Right atrium auricular region (tissue), 2 donors: ENCODE measurements around the gene PPFIA4. TPM values are rescaled to one million over a fixed set of nuclear protein-coding genes. Genes with fewer than 3 reads are reported as not detected.
A peak's percentile ranks its signal among the peaks of the same experiment; 100 is the strongest.

Experiments
- DNase-seq: peaks from one replicate; pipeline ENCODE4 v3.0.0-alpha.2; 2019; ENCODE audit warnings: low spot score
- H3K27ac ChIP-seq, 2 donors: fragments of 200-600 bp; sonication (generic); 1 replicate in 1 of 2; 2 replicates in 1 of 2; pipeline ENCODE4 v1.5.1; 2016 to 2019
- H3K27me3 ChIP-seq, 2 donors: fragments of 200-600 bp; sonication (generic); one replicate each; pipeline versions ENCODE4 v1.5.1 to v1.6.0; 2017 to 2019
- H3K36me3 ChIP-seq: fragments of 200-600 bp; sonication (generic); one replicate; pipeline ENCODE4 v1.5.1; 2016
- H3K4me1 ChIP-seq, 2 donors: fragments of 200-600 bp; sonication (generic); one replicate each; pipeline versions ENCODE4 v1.5.1 to v1.6.0; 2017 to 2019
- H3K4me3 ChIP-seq, 2 donors: fragments of 200-600 bp; sonication (generic); 1 replicate in 1 of 2; 2 replicates in 1 of 2; pipeline ENCODE4 v1.5.1; 2017 to 2019; ENCODE audit warnings: mild to moderate bottlenecking in 1 of 2, moderate library complexity in 1 of 2
- H3K9me3 ChIP-seq, 2 donors: fragments of 200-600 bp; sonication (generic); one replicate each; pipeline ENCODE4 v1.5.1; 2019
- CTCF ChIP-seq, 2 donors: fragments of 200-600 bp; sonication (generic); IDR thresholded peaks; one replicate each; pipeline ENCODE4 v1.5.1; 2019; ENCODE audit warnings: antibody characterized with exemption in 2 of 2
- total RNA-seq, 2 donors: library from RNA; depleted of rRNA; stranded (reverse); fragments of >200 nt; gene quantifications; one replicate each; pipeline ENCODE4 v1.1.0, GENCODE V29; 2016

PPFIA4 gene
- total RNA-seq, 2 donors from 2014 or later = 16.3 to 19.2 TPM

GRCh38 chr1:203089651-203090045 is 63.4 kb downstream of the PPFIA4 start:
- H3K36me3 ChIP-seq = no peaks in the 10 kb centered on the region
- TF ChIP-seq CTCF (IDR thresholded peaks at IDR 0.05) = no peak
- no peaks in the 10 kb centered on the region for H3K27me3 ChIP-seq
- H3K4me1 ChIP-seq = no peaks in the 10 kb centered on the region
- no peak overlapping the region for H3K27ac ChIP-seq
- peaks cover 0 to 9% of the 10 kb centered on the region in 2 donors for H3K9me3 ChIP-seq
- peak; percentile 34 for DNase-seq
- H3K4me3 ChIP-seq = no peak overlapping the region

DNA sequence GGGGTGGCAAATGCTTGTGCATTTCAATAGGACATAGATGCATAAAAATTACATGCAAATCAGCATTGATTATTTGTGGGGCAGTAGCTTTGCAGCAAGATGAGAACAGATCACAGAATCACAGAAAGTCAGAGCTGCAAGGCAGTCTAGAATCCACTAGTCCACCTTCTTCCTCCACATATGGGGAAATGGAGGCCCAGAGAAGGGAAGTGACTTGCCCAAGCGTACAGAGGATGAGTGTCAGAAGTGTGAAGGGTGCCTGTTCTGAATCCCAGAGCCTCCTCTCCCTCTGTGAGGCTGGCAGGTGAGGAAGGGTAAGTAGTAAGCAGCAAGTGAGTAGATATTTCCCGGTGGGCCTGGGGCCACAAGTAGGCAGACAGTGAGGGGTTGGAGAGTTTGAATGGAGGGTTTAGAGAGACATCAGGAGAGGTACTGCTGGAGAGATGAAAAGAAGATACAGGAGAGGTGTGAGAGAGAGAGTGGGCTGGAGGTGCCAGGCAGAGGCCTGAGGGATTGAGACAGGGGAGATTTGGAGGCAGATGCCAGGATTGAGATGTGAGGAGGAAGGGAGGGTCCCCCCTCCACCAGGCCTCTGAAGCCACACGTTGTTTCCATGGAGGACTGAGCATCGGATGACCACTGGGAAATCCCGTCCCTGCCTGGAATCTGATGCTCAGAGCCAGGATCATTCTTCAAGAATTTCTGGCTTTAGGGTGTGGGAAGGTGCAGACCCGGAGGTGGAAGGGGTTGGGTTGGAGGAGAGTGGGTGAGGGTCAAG is 64.3 kb downstream of the PPFIA4 start:
- H3K36me3 ChIP-seq = no peaks in the 10 kb centered on the region
- DNase-seq = no peak
- no peak for TF ChIP-seq CTCF (IDR thresholded peaks at IDR 0.05)

DNA sequence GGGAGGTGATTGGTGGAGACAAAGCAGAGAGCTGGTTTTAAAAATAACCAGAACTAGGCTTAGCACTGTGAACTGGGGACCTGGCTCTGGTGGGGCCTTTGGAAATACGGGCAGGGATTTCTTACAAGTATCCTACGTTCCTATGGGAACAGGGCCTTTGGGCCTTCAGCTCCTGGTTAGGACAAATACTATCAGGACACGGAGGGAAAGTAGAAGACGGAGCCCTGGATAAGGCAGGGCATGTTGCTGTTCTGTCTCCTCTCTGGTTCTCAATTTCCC is 64.8 kb downstream of the PPFIA4 start:
- no peaks in the 10 kb centered on the region for H3K36me3 ChIP-seq
- no peak for DNase-seq
- no peak overlapping the region for H3K27ac ChIP-seq
- H3K4me3 ChIP-seq = no peak overlapping the region
- no peaks in the 10 kb centered on the region for H3K27me3 ChIP-seq
- no peaks in the 10 kb centered on the region for H3K4me1 ChIP-seq
- peaks cover 0 to 18% of the 10 kb centered on the region in 2 donors for H3K9me3 ChIP-seq
- TF ChIP-seq CTCF (IDR thresholded peaks at IDR 0.05) = no peak

More for the DNA sequence above, 64.3 kb downstream of the PPFIA4 start:
- no peaks in the 10 kb centered on the region for H3K27me3 ChIP-seq
- no peak overlapping the region for H3K4me3 ChIP-seq
- no peak overlapping the region for H3K27ac ChIP-seq
- H3K4me1 ChIP-seq = no peaks in the 10 kb centered on the region
- H3K9me3 ChIP-seq = peaks cover 0 to 17% of the 10 kb centered on the region in 2 donors

- Histone ChIP-seq H3K27me3 (no peaks in the 10 kb centered on the region), H3K4me1 (no peaks in the 10 kb centered on the region), H3K27ac (no peak overlapping the region), H3K9me3 (peaks cover 0 to 18% of the 10 kb centered on the region in 2 donors), H3K4me3 (no peak overlapping the region), H3K36me3 (no peaks in the 10 kb centered on the region)
- no peak for DNase-seq
- no peak for TF ChIP-seq CTCF (IDR thresholded peaks at IDR 0.05)
Measured at GRCh38 chr1:203091761-203092330, 65.6 kb downstream of the PPFIA4 start.

- Histone ChIP-seq H3K4me1 (no peaks in the 10 kb centered on the region), H3K9me3 (peaks cover 0 to 18% of the 10 kb centered on the region in 2 donors), H3K27ac (no peak overlapping the region), H3K36me3 (no peaks in the 10 kb centered on the region), H3K4me3 (no peak overlapping the region), H3K27me3 (no peaks in the 10 kb centered on the region)
- TF ChIP-seq CTCF (IDR thresholded peaks at IDR 0.05) = no peak
- DNase-seq = no peak
Measured at GRCh38 chr1:203093754-203094410, 67.6 kb downstream of the PPFIA4 start.
